HT-29 (cell line): ENCODE results near the gene FGF1. TPM values are rescaled to one million over a fixed set of nuclear protein-coding genes. Genes with fewer than 3 reads are reported as not detected.

Source experiments
- DNase-seq: peaks from one replicate; pipeline ENCODE4 v3.0.0-alpha.2; 2015; ENCODE audit warnings: low spot score
- total RNA-seq: library from RNA; depleted of rRNA; stranded (reverse); fragments of >200 nt; shearing (Covaris generic); gene quantifications from 2 replicates; pipeline ENCODE4 v1.2.3, GENCODE V29; 2014; rRNA removed

The FGF1 gene
- total RNA-seq, 1 experiment from 2014 or later, result not detected

- DNase-seq, result no peak
Observed at GRCh38 chr5:142544071-142544753, 141.7 kb downstream of the FGF1 start.

GRCh38 chr5:142542906-142543305 is 143.0 kb downstream of the FGF1 start:
- no peak for DNase-seq

Other genes starting within 250 kb of the FGF1 start
- 13.0 and 19.6 TPM in 2 replicates for gene ARHGAP26, start 84.3 kb upstream of the FGF1 start, total RNA-seq